OCI-M2 (cell line): ENCODE data around the gene PACSIN1.
A peak's percentile ranks its signal among the peaks of the same experiment; 100 is the strongest.

Source experiments
- DNase-seq: peaks from one replicate; lab custom pipeline; 2025; ENCODE audit not compliant: unreplicated experiment; lab: John Stamatoyannopoulos, UW

Gene PACSIN1

GRCh38 chr6:34543421-34543820 lies 77.5 kb downstream of the PACSIN1 start:
- DNase-seq: no peak

DNA sequence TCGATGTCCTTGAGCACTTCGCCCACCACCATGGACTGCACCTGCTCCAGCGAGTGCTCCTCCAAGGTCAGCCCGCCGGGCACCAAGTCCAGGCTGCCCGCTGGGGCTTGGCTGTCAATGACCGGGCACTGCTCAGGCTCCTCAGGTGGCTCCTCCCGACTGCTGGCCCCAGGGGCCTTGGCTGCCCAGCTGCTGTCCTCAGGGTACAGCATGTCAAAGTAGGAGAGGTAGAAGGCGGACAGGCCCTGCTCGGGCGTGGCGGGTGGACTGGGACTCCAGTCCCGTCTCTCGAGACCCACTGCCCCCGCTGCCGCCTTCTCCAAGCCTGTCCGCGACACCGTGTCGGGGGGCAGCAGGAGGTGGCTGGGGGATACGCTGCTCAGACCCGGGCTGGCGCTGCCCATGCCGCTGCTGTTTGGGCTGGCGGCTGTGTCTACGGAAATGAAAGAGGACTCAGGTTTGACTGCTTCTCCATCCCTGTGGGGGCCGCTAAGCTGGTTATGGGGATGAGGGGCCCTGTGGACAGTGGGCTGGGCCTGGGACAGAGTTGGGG lies 78.3 kb downstream of the PACSIN1 start:
- no peak for DNase-seq

DNA sequence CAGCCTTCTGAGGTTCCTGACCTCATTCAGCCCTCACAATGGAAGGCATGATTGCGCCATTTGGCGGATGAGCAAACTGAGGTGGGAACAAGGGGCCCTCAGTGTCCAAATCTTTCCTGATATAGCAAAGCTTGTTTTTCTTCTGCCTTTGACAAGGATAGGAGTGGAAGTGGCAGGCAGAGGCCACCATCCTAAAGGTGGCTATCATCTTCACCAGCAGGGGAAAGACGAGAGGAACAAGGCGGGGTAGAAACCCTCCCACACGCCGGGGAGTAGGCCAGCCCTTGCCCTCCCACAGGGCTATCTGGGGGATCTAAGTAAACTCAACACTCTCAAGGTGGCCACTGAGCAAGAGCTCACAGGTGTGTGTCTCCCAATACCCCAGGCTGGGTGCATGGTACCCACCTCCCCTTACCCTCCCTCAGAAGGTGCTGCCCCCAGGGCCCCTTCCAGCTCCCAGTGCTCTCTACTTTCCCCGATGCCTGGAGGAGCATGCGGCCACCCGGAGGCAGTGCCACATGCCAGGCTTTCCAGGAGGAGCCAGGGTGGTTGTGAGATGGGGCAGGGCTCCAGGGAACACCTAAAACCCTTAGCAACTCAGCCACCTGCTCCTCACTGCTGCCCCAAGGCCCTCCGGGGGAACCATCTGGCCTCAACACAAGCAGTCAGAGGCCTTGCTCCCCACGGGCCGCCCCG lies 79.0 kb downstream of the PACSIN1 start:
- peak; percentile 30 for DNase-seq

DNA sequence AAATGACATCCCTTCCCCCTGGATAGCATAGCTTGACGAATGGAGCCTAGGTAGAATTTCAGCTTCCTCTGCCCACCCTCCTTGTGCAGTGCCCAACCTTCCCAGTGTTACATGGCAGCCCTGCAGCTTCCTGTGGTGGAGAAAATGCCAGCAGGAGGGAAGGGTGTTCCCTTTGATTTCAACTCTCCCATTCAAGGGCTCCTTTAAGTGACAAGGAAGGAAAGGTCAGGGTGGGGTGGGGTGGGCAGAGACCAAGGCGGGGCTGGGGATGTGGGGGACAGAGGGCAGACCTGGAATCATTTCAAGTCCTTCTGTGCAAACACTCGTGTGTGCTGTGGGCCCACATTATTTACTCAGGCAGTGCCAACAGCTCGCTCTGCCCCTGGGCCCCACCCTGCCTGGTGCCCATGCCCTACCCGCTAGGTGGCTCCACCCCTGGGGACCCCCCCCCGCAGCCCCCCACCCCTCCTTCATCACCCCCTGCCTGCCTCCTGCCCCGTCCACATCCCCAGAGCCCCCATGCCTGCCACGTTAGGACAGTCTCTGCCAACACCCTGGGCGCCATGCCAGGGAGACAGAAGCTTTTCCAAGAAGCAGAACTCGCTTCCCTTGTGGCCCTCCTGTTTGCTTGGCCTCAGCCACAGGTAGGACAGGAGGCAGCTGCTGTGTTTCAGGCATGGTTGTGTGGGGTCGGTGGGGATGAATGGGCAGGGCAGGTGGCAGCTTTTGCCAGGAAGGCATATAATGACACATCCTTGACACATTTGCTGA lies 80.9 kb downstream of the PACSIN1 start:
- no peak for DNase-seq

GRCh38 chr6:34547701-34548644 lies 82.1 kb downstream of the PACSIN1 start:
- DNase-seq: no peak

GRCh38 chr6:34549026-34549803 lies 83.3 kb downstream of the PACSIN1 start:
- no peak for DNase-seq

- DNase-seq: no peak
Measured at GRCh38 chr6:34549804-34550202, 83.9 kb downstream of the PACSIN1 start.

GRCh38 chr6:34551720-34552119 lies 85.8 kb downstream of the PACSIN1 start:
- DNase-seq: no peak

GRCh38 chr6:34552620-34553019 lies 86.7 kb downstream of the PACSIN1 start:
- no peak for DNase-seq

GRCh38 chr6:34553146-34553545 lies 87.3 kb downstream of the PACSIN1 start:
- no peak for DNase-seq

DNA sequence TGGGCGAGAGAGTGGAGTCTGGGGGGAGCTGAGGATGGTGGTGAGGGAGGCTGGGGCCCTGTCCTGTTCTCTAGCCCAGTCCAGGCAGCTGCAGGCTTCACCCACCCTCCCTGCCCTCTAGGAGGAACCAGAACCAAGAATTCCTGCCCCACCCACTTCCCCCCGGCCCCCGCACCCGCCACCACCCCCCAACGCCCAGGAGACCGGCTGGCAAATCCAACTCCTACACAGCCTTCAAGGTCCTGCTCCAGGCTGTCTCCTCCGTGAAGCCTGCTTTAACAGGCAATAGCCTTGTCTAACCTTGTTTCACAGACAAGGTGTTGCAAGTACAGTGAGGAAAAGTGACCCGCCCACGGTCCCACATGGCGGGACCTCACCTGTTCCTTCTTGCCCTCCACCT lies 87.9 kb downstream of the PACSIN1 start:
- DNase-seq: no peak

DNA sequence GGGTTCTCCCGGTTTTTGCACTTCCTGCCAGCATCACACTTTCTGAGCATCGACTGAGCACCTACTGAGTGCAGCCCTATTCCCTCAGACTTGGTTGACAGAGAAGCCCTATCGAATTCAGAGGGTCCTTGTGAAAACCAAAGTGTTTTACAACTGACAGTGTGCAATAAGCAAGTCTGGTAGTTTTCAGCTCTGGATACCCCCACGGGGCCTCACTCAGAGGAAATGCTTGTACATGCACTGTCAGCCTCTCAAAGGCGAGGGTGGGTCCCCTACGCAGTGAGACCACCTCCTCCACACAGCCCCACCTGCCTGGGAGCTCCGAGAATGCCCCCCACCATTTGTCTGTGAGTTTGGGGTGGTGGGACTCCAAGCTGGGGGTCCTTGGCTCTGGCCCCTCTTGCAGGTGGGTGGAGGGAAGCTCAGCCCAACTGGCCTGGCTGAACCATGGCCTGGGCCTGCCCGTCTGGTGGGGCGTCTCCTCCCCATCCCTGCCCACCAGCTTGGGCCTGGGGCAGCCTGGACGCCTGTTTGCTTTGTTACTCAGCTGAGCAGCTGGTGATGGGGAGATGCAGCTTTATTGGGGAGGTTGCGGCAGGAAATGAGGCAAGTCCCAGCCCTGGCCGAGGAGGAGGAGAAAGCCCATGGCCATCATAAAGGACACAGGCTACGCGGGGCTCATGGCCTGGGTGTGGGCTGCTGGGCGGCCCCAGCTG lies 88.6 kb downstream of the PACSIN1 start:
- no peak for DNase-seq

DNA sequence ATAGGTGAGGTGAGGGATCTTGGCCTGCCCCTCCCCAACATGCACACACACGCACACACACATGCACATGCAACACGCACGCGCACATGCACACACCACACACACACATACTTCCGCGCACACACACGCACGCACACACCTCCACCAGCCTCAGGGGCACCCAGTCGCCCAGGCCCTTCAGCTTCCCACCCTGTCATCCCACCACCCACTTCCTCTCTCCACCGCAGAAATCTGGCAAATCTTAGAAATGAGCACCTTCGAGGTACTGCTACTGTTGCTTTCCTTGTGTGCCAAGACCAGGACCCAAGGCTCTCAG lies 89.1 kb downstream of the PACSIN1 start:
- DNase-seq: no peak

DNA sequence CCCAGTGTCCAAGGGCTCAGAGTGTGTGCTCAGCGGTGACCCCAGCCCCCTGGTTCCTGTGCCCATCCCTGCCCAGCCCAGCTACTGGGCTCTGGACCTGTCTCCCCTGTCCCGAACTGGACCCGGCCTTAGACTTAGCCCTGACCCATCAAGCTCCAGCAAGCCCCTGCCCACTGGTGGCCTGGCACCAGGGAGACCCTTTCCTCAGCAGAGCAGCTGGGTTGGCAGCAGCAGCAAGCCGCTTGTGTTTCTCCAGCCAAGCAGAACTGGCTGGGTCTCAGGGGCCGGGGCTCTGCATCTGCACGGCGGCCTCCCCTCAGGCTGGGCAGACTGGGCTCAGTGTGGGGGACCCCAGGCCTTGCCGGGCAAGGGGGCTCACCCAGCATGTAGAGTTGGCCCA lies 89.5 kb downstream of the PACSIN1 start:
- no peak for DNase-seq

GRCh38 chr6:34556031-34556471 lies 90.2 kb downstream of the PACSIN1 start, which contains the start of gene SPDEF:
Gene SPDEF (minus strand): TSS chr6:34556329. CDS start chr6:34544455, 11,874 bp downstream.
- DNase-seq: no peak

GRCh38 chr6:34556493-34556892 lies 90.6 kb downstream of the PACSIN1 start:
- DNase-seq: no peak

- DNase-seq: no peak
Measured at GRCh38 chr6:34557228-34557627, 91.4 kb downstream of the PACSIN1 start.

DNA sequence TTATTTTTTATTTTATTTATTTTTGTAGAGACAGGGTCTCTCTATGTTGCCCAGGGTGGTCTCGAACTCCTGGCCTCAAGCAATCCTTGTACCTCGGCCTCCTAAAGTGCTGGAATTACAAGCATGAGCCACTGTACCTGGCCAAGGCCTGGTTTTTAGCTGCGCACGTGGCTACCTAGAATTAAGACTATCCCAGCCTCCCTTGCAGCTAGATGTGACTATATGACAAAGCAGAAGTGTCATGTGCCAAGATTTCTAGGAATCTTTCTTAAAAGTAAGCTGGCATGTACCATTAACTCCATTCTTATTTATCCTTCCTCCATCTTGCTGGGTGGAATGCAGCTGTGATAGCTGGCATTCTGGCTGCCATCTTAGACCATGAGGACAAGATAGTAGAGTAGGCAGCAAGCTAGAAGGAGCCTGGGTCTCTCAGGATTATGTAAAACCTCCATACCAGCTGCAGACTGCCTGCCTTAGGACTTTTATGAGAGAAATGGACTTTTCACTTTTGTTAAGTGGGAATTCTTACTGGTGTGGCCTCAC lies 92.4 kb downstream of the PACSIN1 start:
- no peak for DNase-seq

DNA sequence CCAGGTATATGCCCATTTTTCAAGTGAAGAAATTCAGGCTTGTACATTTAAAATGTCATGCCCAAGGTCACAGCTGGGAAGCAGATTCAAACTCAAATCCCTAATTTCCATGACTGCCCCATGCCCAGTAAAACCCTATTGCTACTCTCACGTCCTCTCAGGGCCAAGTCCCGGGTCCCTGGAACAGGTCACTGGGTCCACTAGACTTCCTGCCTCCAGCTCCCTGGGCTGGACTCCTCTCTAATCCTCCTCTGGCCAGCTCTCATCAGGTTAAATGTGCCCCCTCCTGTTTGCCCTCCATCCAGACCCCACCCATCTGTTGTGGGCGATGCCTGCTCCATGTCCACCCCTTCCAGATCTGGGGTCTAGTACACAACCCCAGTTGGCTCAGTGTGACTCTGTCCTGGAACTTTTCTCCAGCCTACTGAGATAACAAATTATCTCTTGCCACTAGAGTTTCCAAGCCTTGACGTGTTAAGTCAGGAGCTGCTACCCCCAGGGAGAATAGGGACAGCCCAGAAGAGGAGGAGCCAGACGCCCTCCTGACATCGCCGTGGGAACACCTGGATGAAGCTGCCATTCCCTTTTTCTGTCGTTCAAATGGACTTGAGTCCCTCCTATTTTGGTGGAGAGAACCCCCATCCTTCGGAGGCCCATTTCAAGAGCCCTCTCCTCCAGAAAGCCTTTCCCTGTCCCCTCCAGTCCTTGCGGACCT lies 93.9 kb downstream of the PACSIN1 start:
- no peak for DNase-seq
